GM12878 (cell line): ENCODE data around the gene ARFIP1.

Experiments
- BRCA1 ChIP-seq: IDR thresholded peaks from 2 replicates; pipeline ENCODE4 v1.6.1; 2011; ENCODE audit warnings: low read depth, low read length, improper control_type of control experiment
- CTCF ChIP-seq, 3 experiments: IDR thresholded peaks in 2 of 3; conservative IDR thresholded peaks in 1 of 3; 2 replicates each; pipeline ENCODE4 v1.5.1; 2011; ENCODE audit warnings: low read depth in 3 of 3, low read length in 3 of 3, mild to moderate bottlenecking in 3 of 3, control low read depth in 2 of 3, moderate library complexity in 2 of 3, inconsistent platforms in 1 of 3, mixed read lengths in 1 of 3; ENCODE audit not compliant: control insufficient read depth in 2 of 3, insufficient read depth in 1 of 3; ENCODE audit errors: extremely low read depth in 1 of 3
- EP300 ChIP-seq, 2 experiments: fragments of 150-350 bp in 1 of 2; IDR thresholded peaks; 2 replicates each; pipeline ENCODE4 v1.6.1; 2011 to 2012; ENCODE audit warnings: low read depth in 2 of 2, low read length in 2 of 2, borderline replicate concordance in 1 of 2, improper control_type of control experiment in 1 of 2, inconsistent platforms in 1 of 2; ENCODE audit not compliant: control insufficient read depth in 1 of 2
- EZH2 ChIP-seq: IDR thresholded peaks from 2 replicates; pipeline ENCODE4 v1.6.1; 2012; ENCODE audit warnings: low read depth, mild to moderate bottlenecking, control low read depth, inconsistent platforms, low read length, borderline replicate concordance; ENCODE audit not compliant: control insufficient read depth
- GABPA ChIP-seq: IDR thresholded peaks from 2 replicates; pipeline ENCODE4 v1.6.1; 2014; ENCODE audit warnings: antibody characterized with exemption, low read depth, mild to moderate bottlenecking, inconsistent platforms
- PKNOX1 ChIP-seq: fragments of 450-650 bp; IDR thresholded peaks from 2 replicates; pipeline ENCODE4 v1.6.1; 2016; ENCODE audit warnings: mild to moderate bottlenecking
- POLR2A ChIP-seq: IDR thresholded peaks from 2 replicates; pipeline ENCODE4 v1.6.1; 2011; ENCODE audit warnings: low read depth, mild to moderate bottlenecking, low read length
- RAD21 ChIP-seq: IDR thresholded peaks from 2 replicates; pipeline ENCODE4 v1.6.1; 2011; ENCODE audit warnings: mild to moderate bottlenecking, low read depth, low read length, moderate library complexity; ENCODE audit not compliant: insufficient read depth
- SIN3A ChIP-seq: IDR thresholded peaks from 2 replicates; pipeline ENCODE4 v1.6.1; 2012; ENCODE audit warnings: low read depth, low read length, improper control_type of control experiment
- SIX5 ChIP-seq: IDR thresholded peaks from 2 replicates; pipeline ENCODE4 v1.6.1; 2011; ENCODE audit warnings: mild to moderate bottlenecking, low read depth, low read length, moderate library complexity; ENCODE audit not compliant: severe bottlenecking
- SRF ChIP-seq, 2 experiments: IDR thresholded peaks; 2 replicates each; pipeline ENCODE4 v1.6.1; 2011; ENCODE audit warnings: low read depth in 2 of 2, low read length in 2 of 2, mild to moderate bottlenecking in 1 of 2, moderate library complexity in 1 of 2

GRCh38 chr4:152937336-152938236, 157.8 kb downstream of the ARFIP1 start:
- TF ChIP-seq EP300 (IDR thresholded peaks at IDR 0.05; ENCODE audit: borderline replicate concordance in 1 of 2, control insufficient read depth in 1 of 2, low read depth in 2 of 2, low read length in 2 of 2) (no peak), POLR2A (no peak), SIX5 (no peak), RAD21 (no peak), CTCF (IDR thresholded peaks at IDR 0.05 in 2 of 3, conservative IDR thresholded peaks at IDR 0.05 in 1 of 3; ENCODE audit: control insufficient read depth in 2 of 3, extremely low read depth in 1 of 3, insufficient read depth in 1 of 3, low read depth in 3 of 3, low read length in 3 of 3) (no peak), BRCA1 (no peak), SRF (IDR thresholded peaks at IDR 0.05; ENCODE audit: low read depth in 2 of 2, low read length in 2 of 2) (no peak), EZH2 (no peak), PKNOX1 (no peak), GABPA (no peak), SIN3A (no peak)
